Neural cell (in vitro differentiated cells): Measurements from ENCODE around the gene ZNF335. TPM values are rescaled to one million over a fixed set of nuclear protein-coding genes. Genes with fewer than 3 reads are reported as not detected.

Source experiments
- H2AFZ ChIP-seq: fragments of 200-600, 300-800 bp; sonication (generic), shearing (Covaris generic); 2 replicates; pipeline ENCODE4 v1.6.0; 2014; ENCODE audit warnings: low read depth, mild to moderate bottlenecking, antibody characterized with exemption, low read length, moderate library complexity
- H3F3A ChIP-seq: fragments of 200-600 bp; shearing (Covaris generic); 2 replicates; pipeline ENCODE4 v1.6.1; 2016; ENCODE audit warnings: mild to moderate bottlenecking, moderate library complexity, mixed read lengths, antibody characterized with exemption, low read length; ENCODE audit not compliant: insufficient read depth, poor library complexity, severe bottlenecking
- H3K27ac ChIP-seq: fragments of 200-600, 300-800 bp; sonication (generic), shearing (Covaris generic); 2 replicates; pipeline ENCODE4 v1.5.1; 2014; ENCODE audit warnings: mild to moderate bottlenecking, low read length, moderate library complexity
- H3K27me3 ChIP-seq: fragments of 300-800, 200-600 bp; sonication (generic), shearing (Covaris generic); 2 replicates; pipeline ENCODE4 v1.6.0; 2014; ENCODE audit warnings: mild to moderate bottlenecking, low read depth, low read length, moderate library complexity; ENCODE audit not compliant: insufficient read depth
- H3K36me3 ChIP-seq: fragments of 300-800, 200-600 bp; sonication (generic), shearing (Covaris generic); 2 replicates; pipeline ENCODE4 v1.5.1; 2014; ENCODE audit warnings: mild to moderate bottlenecking, antibody characterized with exemption, low read length, moderate library complexity; ENCODE audit not compliant: insufficient read depth
- H3K4me2 ChIP-seq: fragments of 300-800, 200-600 bp; sonication (generic), shearing (Covaris generic); 2 replicates; pipeline ENCODE4 v1.6.0; 2014; ENCODE audit warnings: mild to moderate bottlenecking, low read length
- H3K4me3 ChIP-seq: fragments of 300-800, 200-600 bp; sonication (generic), shearing (Covaris generic); 2 replicates; pipeline ENCODE4 v1.5.1; 2014; ENCODE audit warnings: mild to moderate bottlenecking, low read length, moderate library complexity
- H3K79me2 ChIP-seq: fragments of 200-600 bp; shearing (Covaris generic); replicated peaks from 2 replicates; pipeline ENCODE4 v1.6.0; 2014; ENCODE audit warnings: mild to moderate bottlenecking, low read length, moderate library complexity; ENCODE audit not compliant: insufficient read depth
- H3K9ac ChIP-seq: fragments of 300-800, 200-600 bp; sonication (generic), shearing (Covaris generic); 2 replicates; pipeline ENCODE4 v1.6.1; 2016; ENCODE audit warnings: mild to moderate bottlenecking, low read length, mixed read lengths
- H3K9me2 ChIP-seq: fragments of 200-600 bp; shearing (Covaris generic); 2 replicates; pipeline ENCODE4 v1.6.1; 2016; ENCODE audit warnings: mild to moderate bottlenecking, low read length, mixed read lengths; ENCODE audit not compliant: insufficient read depth
- H3K9me3 ChIP-seq: fragments of 200-600, 300-800 bp; sonication (generic), shearing (Covaris generic); 2 replicates; pipeline ENCODE4 v1.6.1; 2016; ENCODE audit warnings: mild to moderate bottlenecking, mixed run types, low read length, moderate library complexity, mixed read lengths
- H4K20me1 ChIP-seq: fragments of 200-600 bp; shearing (Covaris generic); 2 replicates; pipeline ENCODE4 v1.6.1; 2016; ENCODE audit warnings: mild to moderate bottlenecking, mixed run types; ENCODE audit not compliant: insufficient read depth
- EP300 ChIP-seq: fragments of 450-650 bp; conservative IDR thresholded peaks from 2 replicates; pipeline ENCODE4 v1.6.1; 2014; ENCODE audit warnings: antibody characterized with exemption, mild to moderate bottlenecking, moderate library complexity; ENCODE audit not compliant: poor library complexity, severe bottlenecking
- EZH2 ChIP-seq: fragments of 200-600, 300-800 bp; shearing (Covaris generic), sonication (generic); IDR thresholded peaks from 2 replicates; pipeline ENCODE4 v1.6.1; 2014; ENCODE audit warnings: antibody characterized with exemption, low read length, borderline replicate concordance, mild to moderate bottlenecking; ENCODE audit not compliant: insufficient read depth, poor library complexity, severe bottlenecking
- MXI1 ChIP-seq: fragments of 450-650 bp; conservative IDR thresholded peaks from 2 replicates; pipeline ENCODE4 v1.6.1; 2014; ENCODE audit warnings: antibody characterized with exemption, mild to moderate bottlenecking; ENCODE audit not compliant: poor library complexity, severe bottlenecking
- POLR2AphosphoS5 ChIP-seq: IDR thresholded peaks from 2 replicates; pipeline ENCODE4 v1.6.1; 2012
- RAD21 ChIP-seq: fragments of 450-650 bp; conservative IDR thresholded peaks from 2 replicates; pipeline ENCODE4 v1.6.1; 2014; ENCODE audit warnings: antibody characterized with exemption, mild to moderate bottlenecking, moderate library complexity
- SMC3 ChIP-seq: fragments of 450-650 bp; conservative IDR thresholded peaks from 2 replicates; pipeline ENCODE4 v1.6.1; 2014; ENCODE audit warnings: antibody characterized with exemption, mild to moderate bottlenecking, moderate library complexity; ENCODE audit not compliant: poor library complexity
- TAF1 ChIP-seq: IDR thresholded peaks from 2 replicates; pipeline ENCODE4 v1.6.1; 2012; ENCODE audit warnings: low read depth
- polyA plus RNA-seq: library from polyadenylated mRNA; depleted of rRNA; stranded (reverse); fragments of >200 nt; gene quantifications from 2 replicates; pipeline ENCODE4 v1.2.3, GENCODE V29; 2014
- TF ChIP-seq, protein P1 (sequence below): fragments of 450-650 bp; IDR thresholded peaks from 2 replicates; pipeline ENCODE4 v1.5.1; 2014; ENCODE audit warnings: antibody characterized with exemption, mild to moderate bottlenecking, moderate library complexity; ENCODE audit not compliant: poor library complexity, severe bottlenecking
- TF ChIP-seq, protein P2 (sequence below): IDR thresholded peaks from 2 replicates; pipeline ENCODE4 v1.6.1; 2012; ENCODE audit warnings: borderline replicate concordance

ZNF335 gene
- polyA plus RNA-seq, 1 donor from 2014 or later, result 12.8 TPM

DNA sequence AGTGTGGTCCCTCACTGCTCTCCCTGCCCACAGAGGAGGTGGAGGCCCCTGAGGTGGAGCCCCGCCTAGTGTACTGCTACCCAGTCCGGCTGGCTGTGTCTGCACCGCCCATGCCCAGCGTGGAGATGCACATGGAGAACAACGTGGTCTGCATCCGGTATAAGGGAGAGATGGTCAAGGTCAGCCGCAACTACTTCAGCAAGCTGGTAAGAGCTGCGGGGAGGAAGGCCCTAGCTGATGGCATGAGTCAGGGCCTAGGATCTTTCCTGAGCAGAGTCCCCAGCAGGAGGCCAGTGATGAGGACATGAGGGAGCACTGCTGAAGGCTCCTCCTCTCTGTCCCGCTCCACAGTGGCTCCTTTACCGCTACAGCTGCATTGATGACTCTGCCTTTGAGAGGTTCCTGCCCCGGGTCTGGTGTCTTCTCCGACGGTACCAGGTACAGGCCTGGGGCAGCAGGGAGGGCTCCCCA, 26.3 kb downstream of the ZNF335 start:
- no peak for TF ChIP-seq RAD21
- no peak for TF ChIP-seq EZH2
- TF ChIP-seq MXI1, result no peak
- no peak for TF ChIP-seq SMC3
- TF ChIP-seq, protein P1, sequence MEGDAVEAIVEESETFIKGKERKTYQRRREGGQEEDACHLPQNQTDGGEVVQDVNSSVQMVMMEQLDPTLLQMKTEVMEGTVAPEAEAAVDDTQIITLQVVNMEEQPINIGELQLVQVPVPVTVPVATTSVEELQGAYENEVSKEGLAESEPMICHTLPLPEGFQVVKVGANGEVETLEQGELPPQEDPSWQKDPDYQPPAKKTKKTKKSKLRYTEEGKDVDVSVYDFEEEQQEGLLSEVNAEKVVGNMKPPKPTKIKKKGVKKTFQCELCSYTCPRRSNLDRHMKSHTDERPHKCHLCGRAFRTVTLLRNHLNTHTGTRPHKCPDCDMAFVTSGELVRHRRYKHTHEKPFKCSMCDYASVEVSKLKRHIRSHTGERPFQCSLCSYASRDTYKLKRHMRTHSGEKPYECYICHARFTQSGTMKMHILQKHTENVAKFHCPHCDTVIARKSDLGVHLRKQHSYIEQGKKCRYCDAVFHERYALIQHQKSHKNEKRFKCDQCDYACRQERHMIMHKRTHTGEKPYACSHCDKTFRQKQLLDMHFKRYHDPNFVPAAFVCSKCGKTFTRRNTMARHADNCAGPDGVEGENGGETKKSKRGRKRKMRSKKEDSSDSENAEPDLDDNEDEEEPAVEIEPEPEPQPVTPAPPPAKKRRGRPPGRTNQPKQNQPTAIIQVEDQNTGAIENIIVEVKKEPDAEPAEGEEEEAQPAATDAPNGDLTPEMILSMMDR, result no peak
- TF ChIP-seq EP300, result no peak
- TF ChIP-seq POLR2AphosphoS5, result no peak
- no peak for TF ChIP-seq TAF1
- TF ChIP-seq, protein P2, sequence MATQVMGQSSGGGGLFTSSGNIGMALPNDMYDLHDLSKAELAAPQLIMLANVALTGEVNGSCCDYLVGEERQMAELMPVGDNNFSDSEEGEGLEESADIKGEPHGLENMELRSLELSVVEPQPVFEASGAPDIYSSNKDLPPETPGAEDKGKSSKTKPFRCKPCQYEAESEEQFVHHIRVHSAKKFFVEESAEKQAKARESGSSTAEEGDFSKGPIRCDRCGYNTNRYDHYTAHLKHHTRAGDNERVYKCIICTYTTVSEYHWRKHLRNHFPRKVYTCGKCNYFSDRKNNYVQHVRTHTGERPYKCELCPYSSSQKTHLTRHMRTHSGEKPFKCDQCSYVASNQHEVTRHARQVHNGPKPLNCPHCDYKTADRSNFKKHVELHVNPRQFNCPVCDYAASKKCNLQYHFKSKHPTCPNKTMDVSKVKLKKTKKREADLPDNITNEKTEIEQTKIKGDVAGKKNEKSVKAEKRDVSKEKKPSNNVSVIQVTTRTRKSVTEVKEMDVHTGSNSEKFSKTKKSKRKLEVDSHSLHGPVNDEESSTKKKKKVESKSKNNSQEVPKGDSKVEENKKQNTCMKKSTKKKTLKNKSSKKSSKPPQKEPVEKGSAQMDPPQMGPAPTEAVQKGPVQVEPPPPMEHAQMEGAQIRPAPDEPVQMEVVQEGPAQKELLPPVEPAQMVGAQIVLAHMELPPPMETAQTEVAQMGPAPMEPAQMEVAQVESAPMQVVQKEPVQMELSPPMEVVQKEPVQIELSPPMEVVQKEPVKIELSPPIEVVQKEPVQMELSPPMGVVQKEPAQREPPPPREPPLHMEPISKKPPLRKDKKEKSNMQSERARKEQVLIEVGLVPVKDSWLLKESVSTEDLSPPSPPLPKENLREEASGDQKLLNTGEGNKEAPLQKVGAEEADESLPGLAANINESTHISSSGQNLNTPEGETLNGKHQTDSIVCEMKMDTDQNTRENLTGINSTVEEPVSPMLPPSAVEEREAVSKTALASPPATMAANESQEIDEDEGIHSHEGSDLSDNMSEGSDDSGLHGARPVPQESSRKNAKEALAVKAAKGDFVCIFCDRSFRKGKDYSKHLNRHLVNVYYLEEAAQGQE, result no peak
- Histone ChIP-seq H3K79me2 (no peaks in the 10 kb centered on the region), H3K9me2 (no peaks in the 10 kb centered on the region), H3K27ac (no peak overlapping the region), H3K4me2 (no peak overlapping the region), H3K9me3 (no peaks in the 10 kb centered on the region), H3K9ac (no peak overlapping the region), H4K20me1 (no peaks in the 10 kb centered on the region), H3K4me3 (no peak overlapping the region), H3K36me3 (peaks cover 16% of the 10 kb centered on the region), H2AFZ (no peak overlapping the region), H3K27me3 (no peaks in the 10 kb centered on the region), H3F3A (no peaks in the 10 kb centered on the region)

DNA sequence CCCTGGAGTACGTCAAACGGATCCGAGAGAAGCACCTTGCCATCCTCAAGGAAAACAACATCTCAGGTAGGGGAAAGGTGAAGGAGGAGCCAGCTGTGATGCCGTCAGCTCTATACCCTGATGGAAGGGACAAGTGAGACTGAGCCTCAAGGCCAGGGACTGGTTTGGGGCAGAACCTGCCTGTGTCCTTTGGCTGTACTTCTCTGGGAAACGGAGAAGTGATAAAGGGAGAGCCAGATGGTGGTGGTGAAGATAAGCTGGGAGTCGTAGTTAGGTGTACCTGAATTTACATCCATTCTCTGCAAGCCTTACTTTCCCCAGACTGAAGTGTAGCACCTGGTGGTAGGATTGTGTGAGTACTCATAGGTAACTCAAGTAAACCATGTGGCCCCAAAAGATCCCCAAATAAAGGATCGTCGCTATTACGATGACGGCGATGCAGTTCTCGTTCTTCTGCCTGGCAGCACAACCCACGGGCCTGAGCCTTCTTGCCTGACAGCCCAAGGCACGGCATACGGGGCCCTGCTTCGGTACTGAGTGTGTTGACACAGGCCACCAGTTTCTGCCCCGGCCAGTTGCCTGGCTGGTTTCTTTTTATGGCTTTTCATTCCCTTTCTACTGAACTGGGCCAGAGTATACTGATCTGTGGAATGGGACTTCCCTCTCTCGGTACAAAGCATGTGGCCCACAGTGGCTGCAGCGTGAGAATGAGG, 26.9 kb downstream of the ZNF335 start:
- no peaks in the 10 kb centered on the region for H4K20me1 ChIP-seq
- no peak for TF ChIP-seq TAF1
- TF ChIP-seq RAD21, result no peak
- TF ChIP-seq, protein P2, result no peak
- TF ChIP-seq MXI1, result no peak
- TF ChIP-seq SMC3, result no peak
- no peak for TF ChIP-seq EZH2
- TF ChIP-seq, protein P1, result no peak
- no peak for TF ChIP-seq POLR2AphosphoS5
- TF ChIP-seq EP300, result no peak
- H3K27ac ChIP-seq, result no peak overlapping the region
- H3F3A ChIP-seq, result no peaks in the 10 kb centered on the region
- H3K9me2 ChIP-seq, result no peaks in the 10 kb centered on the region
- no peaks in the 10 kb centered on the region for H3K79me2 ChIP-seq
- no peaks in the 10 kb centered on the region for H3K9me3 ChIP-seq
- no peak overlapping the region for H2AFZ ChIP-seq
- no peaks in the 10 kb centered on the region for H3K27me3 ChIP-seq
- no peak overlapping the region for H3K9ac ChIP-seq
- no peak overlapping the region for H3K4me3 ChIP-seq
- no peak overlapping the region for H3K4me2 ChIP-seq
- peaks cover 16% of the 10 kb centered on the region for H3K36me3 ChIP-seq
